Suprapubic skin (tissue), 4 donors: Measurements from ENCODE around the gene ATP6V0B. TPM values are rescaled to one million over a fixed set of nuclear protein-coding genes. Genes with fewer than 3 reads are reported as not detected.

Experiments
- DNase-seq, 2 donors: peaks; one replicate each; pipeline ENCODE4 v3.0.0-alpha.2; 2019; ENCODE audit warnings: low spot score in 2 of 2
- H3K27ac ChIP-seq: fragments of 200-600 bp; sonication (generic); one replicate; pipeline ENCODE4 v1.5.1; 2019
- H3K27me3 ChIP-seq: fragments of 200-600 bp; sonication (generic); one replicate; pipeline ENCODE4 v1.5.1; 2019
- H3K36me3 ChIP-seq: fragments of 200-600 bp; sonication (generic); one replicate; pipeline ENCODE4 v1.5.1; 2019
- H3K4me1 ChIP-seq: fragments of 200-600 bp; sonication (generic); one replicate; pipeline ENCODE4 v1.5.1; 2019
- H3K4me3 ChIP-seq: fragments of 200-600 bp; sonication (generic); one replicate; pipeline ENCODE4 v1.5.1; 2019; ENCODE audit warnings: mild to moderate bottlenecking
- H3K9me3 ChIP-seq: fragments of 200-600 bp; sonication (generic); one replicate; pipeline ENCODE4 v1.5.1; 2019
- CTCF ChIP-seq, 2 donors: fragments of 200-600 bp in 1 of 2; fragments of 450-650 bp in 1 of 2; sonication (generic) in 1 of 2; IDR thresholded peaks; one replicate each; pipeline ENCODE4 v1.5.1; 2016 to 2019; ENCODE audit warnings: antibody characterized with exemption in 2 of 2, mild to moderate bottlenecking in 1 of 2, moderate library complexity in 1 of 2
- EP300 ChIP-seq: sonication (generic); formaldehyde crosslinking; IDR thresholded peaks from one replicate; pipeline ENCODE4 v1.6.1; 2017; ENCODE audit warnings: antibody characterized with exemption
- POLR2A ChIP-seq, 2 donors: fragments of 450-650 bp; IDR thresholded peaks; one replicate each; pipeline ENCODE4 v1.6.1; 2017; ENCODE audit warnings: antibody characterized with exemption in 2 of 2, mild to moderate bottlenecking in 2 of 2, moderate library complexity in 2 of 2
- POLR2AphosphoS5 ChIP-seq, 3 donors: sonication (generic); formaldehyde crosslinking; IDR thresholded peaks; one replicate each; pipeline ENCODE4 v1.6.1; 2017; ENCODE audit warnings: antibody characterized with exemption in 3 of 3
- WGBS: methylation state at CpG from one replicate; pipeline ENCODE4 v1.1.5; 2018; 5-methylcytosine and 5-hydroxymethylcytosine counted together
- total RNA-seq, 4 donors: library from RNA; depleted of rRNA; stranded (reverse); fragments of >200 nt; gene quantifications; one replicate each; pipeline ENCODE4 v1.1.0, GENCODE V29; 2016

The ATP6V0B gene
- total RNA-seq, 4 donors from 2014 or later, result 95.2 to 193 (median 150) TPM

GRCh38 chr1:43979528-43980254 lies 4.9 kb downstream of the ATP6V0B start:
- H3K36me3 ChIP-seq, result peaks cover 16% of the 10 kb centered on the region
- H3K27me3 ChIP-seq, result no peaks in the 10 kb centered on the region
- peak in 1 of 2 donors; percentile 83 for DNase-seq
- no peaks in the 10 kb centered on the region for H3K9me3 ChIP-seq
- H3K4me3 ChIP-seq, result peak overlapping the region; percentile 85
- H3K4me1 ChIP-seq, result peaks cover 57% of the 10 kb centered on the region
- 0% methylated on average over 5 of the region's 45 CpGs for WGBS
- no peak for TF ChIP-seq CTCF (IDR thresholded peaks at IDR 0.05)
- no peak for TF ChIP-seq POLR2AphosphoS5 (IDR thresholded peaks at IDR 0.05)
- TF ChIP-seq EP300, result no peak
- TF ChIP-seq POLR2A (IDR thresholded peaks at IDR 0.05), result no peak
- H3K27ac ChIP-seq, result peak overlapping the region; percentile 65

DNA sequence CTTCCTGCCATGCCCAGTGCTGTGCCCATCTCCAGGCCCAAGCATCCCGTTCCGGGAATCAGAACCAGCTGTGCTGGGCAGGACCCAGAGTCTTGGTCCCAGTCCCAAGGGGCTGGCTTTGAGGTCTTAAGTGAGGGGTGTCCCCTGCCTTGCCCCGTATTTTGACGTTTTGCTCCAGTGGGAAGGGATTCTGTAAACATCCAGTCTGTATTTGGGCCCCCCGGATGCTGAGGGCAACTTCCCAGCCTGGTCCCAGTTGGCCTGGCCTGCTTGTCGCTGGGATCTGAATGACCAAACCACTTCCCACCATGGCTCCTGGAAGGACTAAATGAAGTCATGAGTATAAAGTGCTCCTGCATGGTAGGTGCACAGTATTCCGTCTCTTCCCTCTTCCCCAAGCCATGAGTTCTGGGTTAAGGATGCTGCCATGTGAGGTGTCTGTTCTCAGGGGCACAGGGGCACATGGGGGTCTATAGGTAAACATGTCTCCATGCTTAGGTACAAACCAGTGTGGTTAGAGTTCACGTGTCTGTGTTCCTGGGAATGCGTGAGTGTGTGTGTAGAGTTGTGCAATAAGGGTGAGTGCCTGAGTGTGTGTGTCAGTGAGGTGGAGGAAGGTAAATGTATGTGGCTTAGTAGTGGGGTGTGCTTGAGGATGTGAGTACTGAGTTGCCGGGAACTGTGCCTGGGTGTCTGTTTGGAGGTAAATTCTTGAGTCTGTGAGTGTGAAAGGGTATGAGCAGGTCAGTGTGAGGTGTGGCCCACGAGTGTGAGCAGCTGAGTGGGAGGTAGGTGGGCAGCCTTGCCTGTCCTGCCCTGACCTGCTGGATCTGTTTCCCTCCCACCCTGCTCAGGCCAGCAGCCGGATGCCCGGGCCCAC lies 5.7 kb downstream of the ATP6V0B start:
- Histone ChIP-seq H3K4me3 (peak overlapping the region; percentile 85), H3K36me3 (peaks cover 22% of the 10 kb centered on the region), H3K9me3 (no peaks in the 10 kb centered on the region), H3K27me3 (no peaks in the 10 kb centered on the region), H3K4me1 (peaks cover 54% of the 10 kb centered on the region), H3K27ac (peak overlapping the region; percentile 65)
- no peak for DNase-seq
- TF ChIP-seq POLR2A (IDR thresholded peaks at IDR 0.05) (no peak), CTCF (IDR thresholded peaks at IDR 0.05) (no peak), POLR2AphosphoS5 (IDR thresholded peaks at IDR 0.05) (no peak), EP300 (no peak)
- WGBS, result 34% methylated on average over 11 of the region's 13 CpGs

DNA sequence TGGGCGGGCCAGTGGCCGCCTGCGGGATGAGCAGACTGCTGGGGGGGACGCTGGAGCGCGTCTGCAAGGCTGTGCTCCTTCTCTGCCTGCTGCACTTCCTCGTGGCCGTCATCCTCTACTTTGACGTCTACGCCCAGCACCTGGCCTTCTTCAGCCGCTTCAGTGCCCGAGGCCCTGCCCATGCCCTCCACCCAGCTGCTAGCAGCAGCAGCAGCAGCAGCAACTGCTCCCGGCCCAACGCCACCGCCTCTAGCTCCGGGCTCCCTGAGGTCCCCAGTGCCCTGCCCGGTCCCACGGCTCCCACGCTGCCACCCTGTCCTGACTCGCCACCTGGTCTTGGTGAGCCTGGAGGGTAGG lies 6.4 kb downstream of the ATP6V0B start:
- DNase-seq, result peak in 1 of 2 donors; percentile 79
- Histone ChIP-seq H3K27me3 (no peaks in the 10 kb centered on the region), H3K4me1 (peaks cover 48% of the 10 kb centered on the region), H3K9me3 (no peaks in the 10 kb centered on the region), H3K4me3 (no peak overlapping the region), H3K36me3 (peaks cover 29% of the 10 kb centered on the region), H3K27ac (no peak overlapping the region)
- TF ChIP-seq EP300, result no peak
- no peak for TF ChIP-seq POLR2AphosphoS5 (IDR thresholded peaks at IDR 0.05)
- no peak for TF ChIP-seq POLR2A (IDR thresholded peaks at IDR 0.05)
- no peak for TF ChIP-seq CTCF (IDR thresholded peaks at IDR 0.05)
- WGBS, result 70% methylated on average over 2 of the region's 20 CpGs

GRCh38 chr1:43981636-43982035 lies 6.9 kb downstream of the ATP6V0B start:
- no peak overlapping the region for H3K27ac ChIP-seq

DNA sequence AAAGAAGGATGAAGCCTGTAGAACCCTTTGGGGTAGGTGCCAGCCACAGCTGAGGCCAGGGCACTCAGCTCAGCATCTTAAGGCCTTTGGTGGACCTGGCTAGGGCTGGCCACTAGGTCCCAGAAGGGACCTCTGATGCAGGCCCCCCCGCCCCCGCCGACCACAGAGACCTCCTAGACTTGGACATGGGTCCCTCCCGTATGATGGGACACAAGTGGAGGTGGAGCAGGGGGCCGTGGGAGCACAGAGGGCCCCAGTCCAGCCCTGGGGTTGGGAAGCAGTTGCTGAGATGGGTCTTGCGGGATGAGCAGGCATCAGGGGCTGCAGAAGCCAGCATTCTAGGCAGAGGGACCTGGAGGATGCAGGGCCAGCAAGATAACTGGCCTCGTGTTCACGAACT lies 7.5 kb downstream of the ATP6V0B start:
- H3K4me1 ChIP-seq, result peaks cover 37% of the 10 kb centered on the region
- TF ChIP-seq CTCF (IDR thresholded peaks at IDR 0.05) (no peak), EP300 (no peak)
- no peaks in the 10 kb centered on the region for H3K9me3 ChIP-seq
- DNase-seq, result no peak
- no peak overlapping the region for H3K27ac ChIP-seq
- no peaks in the 10 kb centered on the region for H3K27me3 ChIP-seq
- H3K36me3 ChIP-seq, result peaks cover 25% of the 10 kb centered on the region
- no peak overlapping the region for H3K4me3 ChIP-seq
- WGBS, result 93% methylated on average over 5 of the region's 8 CpGs

More at GRCh38 chr1:43981636-43982035, 6.9 kb downstream of the ATP6V0B start:
- peaks cover 43% of the 10 kb centered on the region for H3K4me1 ChIP-seq
- H3K4me3 ChIP-seq, result no peak overlapping the region
- DNase-seq, result no peak
- no peaks in the 10 kb centered on the region for H3K9me3 ChIP-seq
- no peaks in the 10 kb centered on the region for H3K27me3 ChIP-seq
- WGBS, result 93% methylated on average over 15 of the region's 20 CpGs
- peaks cover 29% of the 10 kb centered on the region for H3K36me3 ChIP-seq
- TF ChIP-seq POLR2A (IDR thresholded peaks at IDR 0.05) (no peak), EP300 (no peak)
